H1 (cell line): ENCODE data around the gene PRRG1. TPM values are rescaled to one million over a fixed set of nuclear protein-coding genes. Genes with fewer than 3 reads are reported as not detected.

ENCODE experiments used
- CTCF ChIA-PET: fragments of 300-600 bp; sonication (Branson Sonifier 250); formaldehyde crosslinking; loops from one replicate; lab custom pipeline; 2021; ENCODE audit not compliant: partially characterized antibody; lab: Charles Lee
- POLR2A ChIA-PET: fragments of 300-600 bp; sonication (Branson Sonifier 250); formaldehyde crosslinking; loops from one replicate; lab custom pipeline; 2021; ENCODE audit warnings: inconsistent platforms; ENCODE audit not compliant: partially characterized antibody; lab: Charles Lee
- DNase-seq, 2 experiments: peaks; one replicate each; pipeline versions ENCODE4 v3.0.0 to v3.0.0-alpha.2; 2010 to 2022; ENCODE audit warnings: low spot score in 2 of 2, low read depth in 1 of 2, mixed read lengths in 1 of 2
- FAIRE-seq: peaks from 2 replicates; lab custom pipeline; 2011; peaks lifted over from hg19 to GRCh38; lab: Jason Lieb, UNC
- H2AFZ ChIP-seq: 2 replicates; pipeline ENCODE4 v1.8.1; 2012; ENCODE audit warnings: low read length, inconsistent platforms
- H2AK5ac ChIP-seq: 2 replicates; pipeline ENCODE4 v1.6.1; 2013; ENCODE audit warnings: low read depth, low read length
- H2BK120ac ChIP-seq: replicated peaks from 2 replicates; pipeline ENCODE3; 2013; ENCODE audit warnings: low read depth, low read length, inconsistent platforms
- H2BK12ac ChIP-seq: 2 replicates; pipeline ENCODE4 v1.6.1; 2013; ENCODE audit warnings: low read depth, low read length
- H2BK15ac ChIP-seq: 2 replicates; pipeline ENCODE4 v1.6.1; 2013; ENCODE audit warnings: low read length
- H2BK20ac ChIP-seq: 2 replicates; pipeline ENCODE4 v1.6.1; 2013; ENCODE audit warnings: low read length
- H2BK5ac ChIP-seq: 2 replicates; pipeline ENCODE4 v1.6.1; 2013; ENCODE audit warnings: low read depth, low read length
- H3K14ac ChIP-seq: 2 replicates; pipeline ENCODE4 v1.6.1; 2013; ENCODE audit warnings: inconsistent platforms; ENCODE audit not compliant: insufficient read length
- H3K18ac ChIP-seq: 2 replicates; pipeline ENCODE4 v1.6.1; 2013; ENCODE audit warnings: low read length; ENCODE audit errors: extremely low read depth
- H3K23ac ChIP-seq: 2 replicates; pipeline ENCODE4 v1.6.1; 2013; ENCODE audit warnings: inconsistent platforms; ENCODE audit not compliant: insufficient read length
- H3K23me2 ChIP-seq: 2 replicates; pipeline ENCODE4 v1.6.1; 2013; ENCODE audit warnings: low read depth, low read length
- H3K27ac ChIP-seq: 2 replicates; pipeline ENCODE4 v1.6.1; 2011; ENCODE audit warnings: low read depth, low read length, inconsistent platforms
- H3K27me3 ChIP-seq, 4 experiments: replicated peaks in 1 of 4; 1 replicate in 1 of 4; 2 replicates in 3 of 4; pipeline versions ENCODE4 v1.6.1 to v1.8.1; 2011 to 2013; ENCODE audit warnings: low read length in 3 of 4, mild to moderate bottlenecking in 3 of 4, inconsistent platforms in 2 of 4, mixed read lengths in 2 of 4, moderate library complexity in 1 of 4; ENCODE audit not compliant: control insufficient read depth in 3 of 4, insufficient read depth in 3 of 4; ENCODE audit errors: extremely low read depth in 1 of 4
- H3K36me3 ChIP-seq, 4 experiments: 2 replicates each; pipeline versions ENCODE4 v1.6.1 to v1.8.1; 2011 to 2013; ENCODE audit warnings: mild to moderate bottlenecking in 4 of 4, low read length in 3 of 4, moderate library complexity in 2 of 4, control low read depth in 1 of 4, inconsistent platforms in 1 of 4; ENCODE audit not compliant: insufficient read depth in 4 of 4, control insufficient read depth in 2 of 4
- H3K4ac ChIP-seq: replicated peaks from 2 replicates; pipeline ENCODE3; 2013; ENCODE audit warnings: low read length, low read depth, mixed read lengths, inconsistent platforms; ENCODE audit not compliant: insufficient read length
- H3K4me1 ChIP-seq, 4 experiments: replicated peaks in 1 of 4; 1 replicate in 1 of 4; 2 replicates in 3 of 4; pipeline versions ENCODE4 v1.6.1 to v1.8.1; 2011 to 2013; ENCODE audit warnings: low read length in 3 of 4, inconsistent platforms in 2 of 4, mixed read lengths in 1 of 4; ENCODE audit not compliant: insufficient read depth in 4 of 4, control insufficient read depth in 3 of 4
- H3K4me2 ChIP-seq, 2 experiments: 2 replicates each; pipeline versions ENCODE4 v1.6.1 to v1.8.1; 2011 to 2013; ENCODE audit warnings: low read depth in 2 of 2, low read length in 2 of 2, control low read depth in 1 of 2, inconsistent platforms in 1 of 2, mild to moderate bottlenecking in 1 of 2; ENCODE audit not compliant: insufficient read depth in 1 of 2
- H3K4me3 ChIP-seq, 4 experiments: fragments of 200-600, 300-600 bp in 1 of 4; sonication (generic), shearing (Covaris generic), sonication (Bioruptor Twin) in 1 of 4; 2 replicates each; pipeline versions ENCODE4 v1.5.1 to v1.8.1; 2011 to 2016; ENCODE audit warnings: low read length in 4 of 4, low read depth in 3 of 4, control low read depth in 2 of 4, inconsistent platforms in 2 of 4, mild to moderate bottlenecking in 2 of 4, mixed read lengths in 1 of 4, moderate library complexity in 1 of 4; ENCODE audit not compliant: insufficient read depth in 2 of 4; ENCODE audit errors: extremely low read depth in 1 of 4
- H3K56ac ChIP-seq: replicated peaks from 2 replicates; pipeline ENCODE3; 2013; ENCODE audit warnings: low read depth, mild to moderate bottlenecking, mixed read lengths, low read length, inconsistent platforms; ENCODE audit not compliant: insufficient read length
- H3K79me1 ChIP-seq: 2 replicates; pipeline ENCODE4 v1.6.1; 2013; ENCODE audit warnings: low read depth, low read length, control low read depth
- H3K79me2 ChIP-seq, 2 experiments: 2 replicates each; pipeline versions ENCODE4 v1.6.1 to v1.8.1; 2012 to 2013; ENCODE audit warnings: low read length in 2 of 2, mild to moderate bottlenecking in 2 of 2, inconsistent platforms in 1 of 2; ENCODE audit not compliant: insufficient read depth in 2 of 2, control insufficient read depth in 1 of 2
- H3K9ac ChIP-seq, 4 experiments: replicated peaks in 1 of 4; 1 replicate in 1 of 4; 2 replicates in 3 of 4; pipeline versions ENCODE4 v1.6.1 to v1.8.1; 2011 to 2013; ENCODE audit warnings: low read depth in 3 of 4, low read length in 3 of 4, control low read depth in 2 of 4, mild to moderate bottlenecking in 2 of 4, moderate library complexity in 2 of 4, inconsistent platforms in 1 of 4; ENCODE audit errors: extremely low read depth in 1 of 4
- H3K9me3 ChIP-seq, 2 experiments: 2 replicates each; pipeline versions ENCODE4 v1.6.1 to v1.8.1; 2012 to 2013; ENCODE audit warnings: mild to moderate bottlenecking in 2 of 2, moderate library complexity in 2 of 2, control low read depth in 1 of 2, inconsistent platforms in 1 of 2, low read depth in 1 of 2, low read length in 1 of 2, mixed read lengths in 1 of 2; ENCODE audit not compliant: insufficient read depth in 2 of 2
- H4K20me1 ChIP-seq, 2 experiments: replicated peaks in 1 of 2; 2 replicates each; pipeline versions ENCODE3 to v1.8.1; 2011 to 2013; ENCODE audit warnings: inconsistent platforms in 2 of 2, low read length in 2 of 2, mild to moderate bottlenecking in 1 of 2; ENCODE audit not compliant: insufficient read depth in 2 of 2, control insufficient read depth in 1 of 2
- H4K5ac ChIP-seq: 2 replicates; pipeline ENCODE4 v1.6.1; 2013; ENCODE audit warnings: low read length, low read depth, mixed read lengths, inconsistent platforms; ENCODE audit not compliant: insufficient read length
- H4K8ac ChIP-seq: 2 replicates; pipeline ENCODE4 v1.8.0; 2013; ENCODE audit warnings: mild to moderate bottlenecking, moderate library complexity, low read length, inconsistent platforms; ENCODE audit not compliant: insufficient read depth; ENCODE audit errors: extremely low read depth
- H4K91ac ChIP-seq: replicated peaks from 2 replicates; pipeline ENCODE3; 2013; ENCODE audit warnings: low read length, mixed read lengths, inconsistent platforms; ENCODE audit not compliant: insufficient read length
- CBX8 ChIP-seq: fragments of 300-800, 300-1000 bp; sonication (generic); IDR thresholded peaks from 2 replicates; pipeline ENCODE4 v1.7.1; 2016; ENCODE audit warnings: low read depth, low read length, borderline replicate concordance
- KDM4A ChIP-seq: IDR thresholded peaks from one replicate; pipeline ENCODE4 v1.7.1; 2012; ENCODE audit warnings: low read depth, mild to moderate bottlenecking, moderate library complexity, low read length, inconsistent platforms; ENCODE audit not compliant: severe bottlenecking
- WGBS, 2 experiments: shearing (Covaris generic) in 1 of 2; methylation state at CpG; one replicate each; pipeline versions ENCODE4 v1.1.6 to v1.1.7; 2013 to 2015; ENCODE audit warnings: low lambda C conversion rate in 2 of 2, mixed read lengths in 2 of 2, inconsistent platforms in 1 of 2, low coverage in 1 of 2, missing lambda C conversion rate in 1 of 2; ENCODE audit not compliant: insufficient replicate concordance in 2 of 2, insufficient coverage in 1 of 2, insufficient read length in 1 of 2; ENCODE audit errors: extremely low coverage in 1 of 2, missing lambda C conversion rate in 1 of 2; 5-methylcytosine and 5-hydroxymethylcytosine counted together
- polyA plus RNA-seq, 7 experiments: library from polyadenylated mRNA; depleted of rRNA in 3 of 7; stranded (reverse) in 5 of 7; unstranded in 2 of 7; fragments of >200 nt in 5 of 7; fragments of 200-250 nt in 2 of 7; gene quantifications; 1 replicate in 5 of 7; 2 replicates in 1 of 7; 4 replicates in 1 of 7; pipeline versions ENCODE4 v1.2.1 to v1.2.3, GENCODE V29; 2011 to 2013; ENCODE audit warnings: missing spikeins in 2 of 7, mixed read lengths in 2 of 7
- total RNA-seq: library from RNA; stranded (reverse); fragmentation: NEBNext Ultra II Directional; extraction: Animal tissue kit (Norgen Biotek cat#: 25700); gene quantifications from 2 replicates; pipeline ENCODE4 v1.2.1, GENCODE V29; 2021

The PRRG1 gene
- total and polyA plus RNA-seq, 2 of the 8 experiments (the other 6 are each of a cell fraction or from before 2014, with no cell fraction given) = 10.2 to 10.5 TPM

DNA sequence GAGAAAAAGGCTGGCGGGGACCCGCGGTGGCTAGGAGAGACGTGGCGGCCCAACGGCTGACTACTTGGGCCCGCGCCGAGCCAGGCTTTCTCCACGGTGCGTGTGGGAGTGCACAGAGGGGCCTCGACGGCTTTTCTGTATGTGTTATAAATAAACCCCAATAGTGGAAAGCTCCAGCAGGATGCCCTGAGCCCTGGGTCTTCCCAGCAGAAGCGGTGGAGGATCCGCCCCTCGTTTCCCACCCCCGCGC is 268 bp upstream of the PRRG1 start:
- Histone ChIP-seq H2BK120ac (no peak overlapping the region), H3K9ac (no peak overlapping the region), H4K5ac (no peak overlapping the region), H3K9me3 (no peaks in the 10 kb centered on the region), H3K56ac (no peak overlapping the region), H3K27ac (no peak overlapping the region), H3K4ac (no peak overlapping the region), H2AFZ (no peak overlapping the region), H4K91ac (no peak overlapping the region), H3K4me3 (peak overlapping the region; percentile 43 to 86 (median 60); a peak in 7 of 8 replicates), H2BK20ac (no peak overlapping the region), H2BK12ac (no peak overlapping the region), H2AK5ac (no peak overlapping the region), H2BK5ac (no peak overlapping the region), H3K79me1 (no peaks in the 10 kb centered on the region), H4K8ac (no peak overlapping the region), H3K18ac (no peak overlapping the region; the same call in 1 of the 2 replicates), H3K36me3 (no peaks in the 10 kb centered on the region), H3K4me2 (peak overlapping the region; percentile 61 to 75), H4K20me1 (no peaks in the 10 kb centered on the region), H3K23me2 (no peaks in the 10 kb centered on the region; the same call in 1 of the 2 replicates), H2BK15ac (no peak overlapping the region), H3K4me1 (peaks cover 0 to 4% (median 0%) of the 10 kb centered on the region in 4 experiments; a peak in 2 of 7 replicates), H3K23ac (no peak overlapping the region), H3K79me2 (peaks cover 0 to 39% of the 10 kb centered on the region in 2 experiments; a peak in 2 of 4 replicates), H3K14ac (no peak overlapping the region), H3K27me3 (no peaks in the 10 kb centered on the region)
- ChIA-PET POLR2A (interaction anchor here (1.1 kb wide), 1 partner anchor 12 kb away, joined by 3 read pairs; no protein-coding TSS in a partner anchor), CTCF (interaction anchor here (0.6 kb wide), 1 partner anchor 125 kb away, joined by 3 read pairs; no protein-coding TSS in a partner anchor)
- no peak for TF ChIP-seq CBX8
- TF ChIP-seq KDM4A = peak; percentile 21
- no peak for FAIRE-seq
- 0% methylated on average over 13 of the region's 18 CpGs; no CpG with 5 or more reads in 1 of the 2 experiments for WGBS, 2 experiments
- DNase-seq = no peak
